Panc1 (cell line): ENCODE data around the gene ADCYAP1R1.

Source experiments
- TF ChIP-seq, protein P1 (sequence below): fragments of 450-650 bp; IDR thresholded peaks from 2 replicates; pipeline ENCODE4 v1.5.1; 2017; ENCODE audit warnings: mild to moderate bottlenecking
- TF ChIP-seq, protein P2 (sequence below), 2 experiments: IDR thresholded peaks; 2 replicates each; pipeline ENCODE4 v1.6.1; 2011 to 2012; ENCODE audit warnings: low read depth in 2 of 2, control low read depth in 1 of 2, low read length in 1 of 2, mild to moderate bottlenecking in 1 of 2, moderate library complexity in 1 of 2; ENCODE audit not compliant: insufficient read depth in 1 of 2

GRCh38 chr7:31022726-31023125 lies 29.4 kb upstream of the ADCYAP1R1 start:
- TF ChIP-seq, protein P1, sequence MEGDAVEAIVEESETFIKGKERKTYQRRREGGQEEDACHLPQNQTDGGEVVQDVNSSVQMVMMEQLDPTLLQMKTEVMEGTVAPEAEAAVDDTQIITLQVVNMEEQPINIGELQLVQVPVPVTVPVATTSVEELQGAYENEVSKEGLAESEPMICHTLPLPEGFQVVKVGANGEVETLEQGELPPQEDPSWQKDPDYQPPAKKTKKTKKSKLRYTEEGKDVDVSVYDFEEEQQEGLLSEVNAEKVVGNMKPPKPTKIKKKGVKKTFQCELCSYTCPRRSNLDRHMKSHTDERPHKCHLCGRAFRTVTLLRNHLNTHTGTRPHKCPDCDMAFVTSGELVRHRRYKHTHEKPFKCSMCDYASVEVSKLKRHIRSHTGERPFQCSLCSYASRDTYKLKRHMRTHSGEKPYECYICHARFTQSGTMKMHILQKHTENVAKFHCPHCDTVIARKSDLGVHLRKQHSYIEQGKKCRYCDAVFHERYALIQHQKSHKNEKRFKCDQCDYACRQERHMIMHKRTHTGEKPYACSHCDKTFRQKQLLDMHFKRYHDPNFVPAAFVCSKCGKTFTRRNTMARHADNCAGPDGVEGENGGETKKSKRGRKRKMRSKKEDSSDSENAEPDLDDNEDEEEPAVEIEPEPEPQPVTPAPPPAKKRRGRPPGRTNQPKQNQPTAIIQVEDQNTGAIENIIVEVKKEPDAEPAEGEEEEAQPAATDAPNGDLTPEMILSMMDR = no peak
- TF ChIP-seq, protein P2, sequence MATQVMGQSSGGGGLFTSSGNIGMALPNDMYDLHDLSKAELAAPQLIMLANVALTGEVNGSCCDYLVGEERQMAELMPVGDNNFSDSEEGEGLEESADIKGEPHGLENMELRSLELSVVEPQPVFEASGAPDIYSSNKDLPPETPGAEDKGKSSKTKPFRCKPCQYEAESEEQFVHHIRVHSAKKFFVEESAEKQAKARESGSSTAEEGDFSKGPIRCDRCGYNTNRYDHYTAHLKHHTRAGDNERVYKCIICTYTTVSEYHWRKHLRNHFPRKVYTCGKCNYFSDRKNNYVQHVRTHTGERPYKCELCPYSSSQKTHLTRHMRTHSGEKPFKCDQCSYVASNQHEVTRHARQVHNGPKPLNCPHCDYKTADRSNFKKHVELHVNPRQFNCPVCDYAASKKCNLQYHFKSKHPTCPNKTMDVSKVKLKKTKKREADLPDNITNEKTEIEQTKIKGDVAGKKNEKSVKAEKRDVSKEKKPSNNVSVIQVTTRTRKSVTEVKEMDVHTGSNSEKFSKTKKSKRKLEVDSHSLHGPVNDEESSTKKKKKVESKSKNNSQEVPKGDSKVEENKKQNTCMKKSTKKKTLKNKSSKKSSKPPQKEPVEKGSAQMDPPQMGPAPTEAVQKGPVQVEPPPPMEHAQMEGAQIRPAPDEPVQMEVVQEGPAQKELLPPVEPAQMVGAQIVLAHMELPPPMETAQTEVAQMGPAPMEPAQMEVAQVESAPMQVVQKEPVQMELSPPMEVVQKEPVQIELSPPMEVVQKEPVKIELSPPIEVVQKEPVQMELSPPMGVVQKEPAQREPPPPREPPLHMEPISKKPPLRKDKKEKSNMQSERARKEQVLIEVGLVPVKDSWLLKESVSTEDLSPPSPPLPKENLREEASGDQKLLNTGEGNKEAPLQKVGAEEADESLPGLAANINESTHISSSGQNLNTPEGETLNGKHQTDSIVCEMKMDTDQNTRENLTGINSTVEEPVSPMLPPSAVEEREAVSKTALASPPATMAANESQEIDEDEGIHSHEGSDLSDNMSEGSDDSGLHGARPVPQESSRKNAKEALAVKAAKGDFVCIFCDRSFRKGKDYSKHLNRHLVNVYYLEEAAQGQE (IDR thresholded peaks at IDR 0.05; ENCODE audit: insufficient read depth in 1 of 2, low read depth in 2 of 2, low read length in 1 of 2) = no peak
